MM.1S (cell line): Measurements from ENCODE around the gene GNPNAT1.

Source experiments
- DNase-seq: peaks from one replicate; pipeline ENCODE4 v3.0.0-alpha.2; 2015
- H2AFZ ChIP-seq: fragments of 300-600 bp; sonication (generic); 2 replicates; pipeline ENCODE4 v1.6.0; 2016; ENCODE audit warnings: antibody characterized with exemption, low read length
- H3F3A ChIP-seq: fragments of 300-600 bp; sonication (generic); 2 replicates; pipeline ENCODE4 v1.6.1; 2016; ENCODE audit warnings: mild to moderate bottlenecking, antibody characterized with exemption, low read length, moderate library complexity, mixed read lengths; ENCODE audit not compliant: insufficient read depth
- H3K27ac ChIP-seq: fragments of 300-600 bp; sonication (generic); 2 replicates; pipeline ENCODE4 v1.5.1; 2016; ENCODE audit warnings: mild to moderate bottlenecking, low read length
- H3K27me3 ChIP-seq: fragments of 300-600 bp; sonication (generic); replicated peaks from 2 replicates; pipeline ENCODE4 v1.6.0; 2016; ENCODE audit warnings: low read length; ENCODE audit not compliant: insufficient read depth
- H3K36me3 ChIP-seq: fragments of 300-600 bp; sonication (generic); replicated peaks from 2 replicates; pipeline ENCODE4 v1.6.1; 2016; ENCODE audit warnings: mild to moderate bottlenecking, low read length, mixed read lengths; ENCODE audit not compliant: insufficient read depth
- H3K4me1 ChIP-seq: fragments of 300-600 bp; sonication (generic); 2 replicates; pipeline ENCODE4 v1.6.1; 2016; ENCODE audit warnings: low read length, mixed read lengths
- H3K4me2 ChIP-seq: fragments of 300-600 bp; sonication (generic); 2 replicates; pipeline ENCODE4 v1.6.0; 2016; ENCODE audit warnings: low read depth, low read length
- H3K4me3 ChIP-seq: fragments of 300-600 bp; sonication (generic); 2 replicates; pipeline ENCODE4 v1.5.1; 2016; ENCODE audit warnings: low read length, mixed read lengths
- H3K79me2 ChIP-seq: fragments of 300-600 bp; sonication (generic); 2 replicates; pipeline ENCODE4 v1.6.1; 2016; ENCODE audit warnings: mixed run types, low read length, mixed read lengths
- H3K9ac ChIP-seq: fragments of 300-600 bp; sonication (generic); 2 replicates; pipeline ENCODE4 v1.6.1; 2016; ENCODE audit warnings: low read length, mixed read lengths
- H3K9me2 ChIP-seq: fragments of 300-600 bp; sonication (generic); replicated peaks from 2 replicates; pipeline ENCODE4 v1.6.1; 2016; ENCODE audit warnings: mild to moderate bottlenecking, low read length, mixed read lengths; ENCODE audit not compliant: insufficient read depth
- H3K9me3 ChIP-seq: fragments of 300-600 bp; sonication (generic); replicated peaks from 2 replicates; pipeline ENCODE4 v1.6.1; 2016; ENCODE audit warnings: mild to moderate bottlenecking, low read length, mixed read lengths; ENCODE audit not compliant: insufficient read depth
- H4K20me1 ChIP-seq: fragments of 300-600 bp; sonication (generic); 2 replicates; pipeline ENCODE4 v1.6.1; 2016; ENCODE audit warnings: mild to moderate bottlenecking, low read length, moderate library complexity, mixed read lengths; ENCODE audit not compliant: insufficient read depth
- EZH2 ChIP-seq: fragments of 300-600 bp; sonication (generic); optimal IDR thresholded peaks from 2 replicates; pipeline ENCODE3; 2017; ENCODE audit warnings: low read depth, mild to moderate bottlenecking, antibody characterized with exemption, low read length, mixed read lengths
- EZH2phosphoT487 ChIP-seq: fragments of 300-600 bp; sonication (generic); IDR thresholded peaks from 2 replicates; pipeline ENCODE4 v1.6.1; 2018; ENCODE audit warnings: antibody characterized with exemption, low read length
- TF ChIP-seq, protein P1 (sequence below): fragments of 300-600 bp; sonication (generic); IDR thresholded peaks from 2 replicates; pipeline ENCODE4 v1.5.1; 2016; ENCODE audit warnings: antibody characterized with exemption, low read length, mixed read lengths

Gene GNPNAT1

DNA sequence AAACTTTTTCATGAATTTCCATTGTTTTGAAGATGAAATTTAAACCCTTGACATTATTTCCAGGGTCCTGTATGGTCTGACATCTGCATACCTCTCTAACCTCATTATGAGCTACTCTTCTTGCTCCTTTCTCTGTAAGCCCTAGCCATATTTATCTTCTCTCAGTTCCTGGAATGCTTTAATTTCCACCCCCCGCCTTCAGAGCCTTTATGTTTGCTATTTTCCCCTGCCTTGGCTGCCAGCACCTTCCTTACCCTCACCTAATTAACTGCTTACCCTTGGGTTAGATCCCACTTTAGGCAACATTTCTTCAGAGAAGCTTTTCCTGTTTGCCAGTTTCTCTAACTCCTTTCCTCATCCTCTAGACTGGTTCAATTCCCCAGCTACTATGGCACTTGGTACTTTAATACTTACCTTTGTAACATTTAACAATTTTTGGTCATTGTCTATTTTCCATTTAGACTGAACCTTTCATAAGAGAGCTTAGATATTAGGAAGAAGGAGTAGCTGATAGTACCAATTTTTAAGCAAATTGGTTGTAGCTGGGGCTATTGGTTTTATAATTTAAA is 55.4 kb downstream of the GNPNAT1 start:
- Histone ChIP-seq H3K27me3 (no peaks in the 10 kb centered on the region), H3K27ac (no peak overlapping the region), H3K36me3 (no peaks in the 10 kb centered on the region), H2AFZ (no peak overlapping the region), H3K9me2 (no peaks in the 10 kb centered on the region), H3K9me3 (no peaks in the 10 kb centered on the region), H3K79me2 (peaks cover 40% of the 10 kb centered on the region), H3K4me3 (no peak overlapping the region), H4K20me1 (no peaks in the 10 kb centered on the region), H3F3A (peaks cover under 1% of the 10 kb centered on the region; the same call in 1 of the 2 replicates), H3K4me1 (no peaks in the 10 kb centered on the region), H3K9ac (no peak overlapping the region), H3K4me2 (no peak overlapping the region)
- DNase-seq = no peak
- TF ChIP-seq EZH2 = no peak
- TF ChIP-seq, protein P1, sequence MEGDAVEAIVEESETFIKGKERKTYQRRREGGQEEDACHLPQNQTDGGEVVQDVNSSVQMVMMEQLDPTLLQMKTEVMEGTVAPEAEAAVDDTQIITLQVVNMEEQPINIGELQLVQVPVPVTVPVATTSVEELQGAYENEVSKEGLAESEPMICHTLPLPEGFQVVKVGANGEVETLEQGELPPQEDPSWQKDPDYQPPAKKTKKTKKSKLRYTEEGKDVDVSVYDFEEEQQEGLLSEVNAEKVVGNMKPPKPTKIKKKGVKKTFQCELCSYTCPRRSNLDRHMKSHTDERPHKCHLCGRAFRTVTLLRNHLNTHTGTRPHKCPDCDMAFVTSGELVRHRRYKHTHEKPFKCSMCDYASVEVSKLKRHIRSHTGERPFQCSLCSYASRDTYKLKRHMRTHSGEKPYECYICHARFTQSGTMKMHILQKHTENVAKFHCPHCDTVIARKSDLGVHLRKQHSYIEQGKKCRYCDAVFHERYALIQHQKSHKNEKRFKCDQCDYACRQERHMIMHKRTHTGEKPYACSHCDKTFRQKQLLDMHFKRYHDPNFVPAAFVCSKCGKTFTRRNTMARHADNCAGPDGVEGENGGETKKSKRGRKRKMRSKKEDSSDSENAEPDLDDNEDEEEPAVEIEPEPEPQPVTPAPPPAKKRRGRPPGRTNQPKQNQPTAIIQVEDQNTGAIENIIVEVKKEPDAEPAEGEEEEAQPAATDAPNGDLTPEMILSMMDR = no peak
- TF ChIP-seq EZH2phosphoT487 = no peak

GRCh38 chr14:52733824-52734223 is 57.6 kb downstream of the GNPNAT1 start:
- H3K9me2 ChIP-seq = no peaks in the 10 kb centered on the region

DNA sequence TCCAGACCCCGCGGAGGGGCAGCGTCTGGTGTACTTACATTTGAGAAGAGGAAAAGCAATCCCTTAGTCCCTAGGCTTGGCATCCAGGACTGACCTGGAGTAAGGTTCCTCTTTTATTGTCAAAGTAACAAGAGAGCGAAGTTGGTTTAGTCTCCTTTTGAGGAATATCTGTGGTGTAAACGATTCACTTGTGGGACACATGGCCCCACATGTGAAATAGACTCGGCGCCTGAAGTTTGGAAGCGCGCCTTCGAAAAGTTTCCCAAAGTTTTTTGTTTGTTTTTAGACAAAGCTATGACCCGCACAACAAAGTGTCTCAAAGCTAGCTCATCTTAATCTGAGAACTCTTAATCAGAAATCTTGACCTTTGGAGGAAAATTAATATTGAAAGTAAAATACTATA is 60.7 kb downstream of the GNPNAT1 start:
- Histone ChIP-seq H3K27me3 (no peaks in the 10 kb centered on the region), H3K9me3 (no peaks in the 10 kb centered on the region), H2AFZ (peak overlapping the region; percentile 58), H3K79me2 (peaks cover 24% of the 10 kb centered on the region), H3K4me2 (peak overlapping the region; percentile 60), H3K36me3 (peaks cover 3% of the 10 kb centered on the region; the same call in 1 of the 2 replicates), H3K4me1 (0 out of 2 replicates have a peak, but pooled peaks cover 4% of the 10 kb centered on the region), H3F3A (peaks cover 7% of the 10 kb centered on the region), H3K4me3 (peak overlapping the region; percentile 87), H3K9ac (peak overlapping the region; percentile 76), H3K9me2 (no peaks in the 10 kb centered on the region), H4K20me1 (no peaks in the 10 kb centered on the region), H3K27ac (peak overlapping the region; percentile 38; the same call in 1 of the 2 replicates)
- no peak for DNase-seq
- TF ChIP-seq, protein P1 = no peak
- TF ChIP-seq EZH2 (no peak), EZH2phosphoT487 (no peak)

More at GRCh38 chr14:52733824-52734223, 57.6 kb downstream of the GNPNAT1 start:
- Histone ChIP-seq H3K4me2 (no peak overlapping the region), H4K20me1 (no peaks in the 10 kb centered on the region), H3K9ac (no peak overlapping the region), H3K4me1 (no peaks in the 10 kb centered on the region), H2AFZ (no peak overlapping the region), H3K36me3 (no peaks in the 10 kb centered on the region), H3K27me3 (no peaks in the 10 kb centered on the region), H3F3A (peaks cover 7% of the 10 kb centered on the region), H3K27ac (no peak overlapping the region), H3K79me2 (peaks cover 36% of the 10 kb centered on the region), H3K4me3 (no peak overlapping the region), H3K9me3 (no peaks in the 10 kb centered on the region)
- no peak for DNase-seq
- no peak for TF ChIP-seq EZH2
- TF ChIP-seq, protein P1 = no peak
- no peak for TF ChIP-seq EZH2phosphoT487
